ENCODE results near the gene MAGI1.

Gene MAGI1

GRCh38 chr3:65829228-65829627 is 209.5 kb downstream of the MAGI1 start:
- Histone ChIP-seq H3K4me1 (ENCODE audit: control insufficient read depth, insufficient read depth, low read depth, low read length) (no peaks in the 10 kb centered on the region), H2BK15ac (ENCODE audit: low read depth, poor library complexity, severe bottlenecking) (no peak overlapping the region), H3K9me3 (ENCODE audit: control insufficient read depth, low read length) (no peaks in the 10 kb centered on the region), H4K91ac (ENCODE audit: low read length) (no peak overlapping the region), H3K18ac (ENCODE audit: low read depth in 1 of 2, low read length in 2 of 2) (no peak overlapping the region), H3K79me1 (replicated peaks; ENCODE audit: low read length, poor library complexity, severe bottlenecking) (peaks cover 3% of the 10 kb centered on the region), H3K23ac (ENCODE audit: low read length in 2 of 2) (no peak overlapping the region), H4K8ac (ENCODE audit: low read length) (no peak overlapping the region), H2BK120ac (ENCODE audit: low read depth, low read length) (no peak overlapping the region), H2AK5ac (ENCODE audit: low read length, severe bottlenecking) (no peak overlapping the region), H3K27me3 (ENCODE audit: control insufficient read depth in 1 of 2, insufficient read depth in 1 of 2, low read length in 2 of 2) (no peaks in the 10 kb centered on the region), H3K14ac (ENCODE audit: low read length in 2 of 2) (no peak overlapping the region), H3K27ac (ENCODE audit: low read length, poor library complexity, severe bottlenecking) (no peak overlapping the region), H3K4me3 (ENCODE audit: insufficient read depth in 1 of 2, low read depth in 1 of 2, low read length in 2 of 2) (peak overlapping the region in 1 of 2 experiments; percentile 36), H3K9ac (ENCODE audit: low read length) (peak overlapping the region; percentile 76), H3K4me2 (ENCODE audit: low read length, poor library complexity, severe bottlenecking) (no peak overlapping the region), H2BK5ac (ENCODE audit: low read depth, low read length, poor library complexity, severe bottlenecking) (no peak overlapping the region), H2AFZ (ENCODE audit: low read depth, low read length) (no peak overlapping the region), H3K4ac (ENCODE audit: low read depth in 1 of 2, low read length in 2 of 2) (no peak overlapping the region), H3K36me3 (ENCODE audit: control insufficient read depth in 1 of 2, insufficient read depth in 2 of 2, low read depth in 1 of 2, low read length in 2 of 2) (no peaks in the 10 kb centered on the region), H2BK12ac (ENCODE audit: low read length in 2 of 2) (no peak overlapping the region)
- WGBS = 87% methylated on average over 3 of the region's 3 CpGs
- DNase-seq = no peak

GRCh38 chr3:65828706-65829105 is 210.0 kb downstream of the MAGI1 start:
- H3K18ac ChIP-seq (ENCODE audit: low read depth in 1 of 2, low read length in 2 of 2) = no peak overlapping the region
- H2AFZ ChIP-seq (ENCODE audit: low read depth, low read length) = no peak overlapping the region
- no peak overlapping the region for H3K27ac ChIP-seq (ENCODE audit: low read length, poor library complexity, severe bottlenecking)
- H4K91ac ChIP-seq (ENCODE audit: low read length) = no peak overlapping the region
- no peak overlapping the region for H2BK15ac ChIP-seq (ENCODE audit: low read depth, poor library complexity, severe bottlenecking)
- no peaks in the 10 kb centered on the region for H3K4me1 ChIP-seq (ENCODE audit: control insufficient read depth, insufficient read depth, low read depth, low read length)
- no peak overlapping the region for H4K8ac ChIP-seq (ENCODE audit: low read length)
- H3K4me3 ChIP-seq (ENCODE audit: insufficient read depth in 1 of 2, low read depth in 1 of 2, low read length in 2 of 2) = peak overlapping the region in 1 of 2 experiments; percentile 36
- no peak overlapping the region for H2AK5ac ChIP-seq (ENCODE audit: low read length, severe bottlenecking)
- H3K14ac ChIP-seq (ENCODE audit: low read length in 2 of 2) = no peak overlapping the region
- peaks cover 3% of the 10 kb centered on the region for H3K79me1 ChIP-seq (replicated peaks; ENCODE audit: low read length, poor library complexity, severe bottlenecking)
- no peak overlapping the region for H3K4ac ChIP-seq (ENCODE audit: low read depth in 1 of 2, low read length in 2 of 2)
- H2BK120ac ChIP-seq (ENCODE audit: low read depth, low read length) = no peak overlapping the region
- peak overlapping the region; percentile 76 for H3K9ac ChIP-seq (ENCODE audit: low read length)
- no peak overlapping the region for H3K4me2 ChIP-seq (ENCODE audit: low read length, poor library complexity, severe bottlenecking)
- peak overlapping the region in 1 of 2 experiments; percentile 28 for H3K23ac ChIP-seq (ENCODE audit: low read length in 2 of 2)
- WGBS = 79% methylated on average over 5 of the region's 6 CpGs
- no peaks in the 10 kb centered on the region for H3K9me3 ChIP-seq (ENCODE audit: control insufficient read depth, low read length)
- no peaks in the 10 kb centered on the region for H3K36me3 ChIP-seq (ENCODE audit: control insufficient read depth in 1 of 2, insufficient read depth in 2 of 2, low read depth in 1 of 2, low read length in 2 of 2)
- DNase-seq = no peak
- no peaks in the 10 kb centered on the region for H3K27me3 ChIP-seq (ENCODE audit: control insufficient read depth in 1 of 2, insufficient read depth in 1 of 2, low read length in 2 of 2)
- H2BK12ac ChIP-seq (ENCODE audit: low read length in 2 of 2) = no peak overlapping the region
- H2BK5ac ChIP-seq (ENCODE audit: low read depth, low read length, poor library complexity, severe bottlenecking) = no peak overlapping the region

- Histone ChIP-seq H3K36me3 (ENCODE audit: control insufficient read depth in 1 of 2, insufficient read depth in 2 of 2, low read depth in 1 of 2, low read length in 2 of 2) (no peaks in the 10 kb centered on the region), H3K4me2 (ENCODE audit: low read length, poor library complexity, severe bottlenecking) (no peak overlapping the region), H2BK5ac (ENCODE audit: low read depth, low read length, poor library complexity, severe bottlenecking) (no peak overlapping the region), H3K18ac (ENCODE audit: low read depth in 1 of 2, low read length in 2 of 2) (no peak overlapping the region), H3K9ac (ENCODE audit: low read length) (no peak overlapping the region), H3K27me3 (ENCODE audit: control insufficient read depth in 1 of 2, insufficient read depth in 1 of 2, low read length in 2 of 2) (no peaks in the 10 kb centered on the region), H3K79me1 (replicated peaks; ENCODE audit: low read length, poor library complexity, severe bottlenecking) (peaks cover 5% of the 10 kb centered on the region), H3K27ac (ENCODE audit: low read length, poor library complexity, severe bottlenecking) (no peak overlapping the region), H2BK12ac (ENCODE audit: low read length in 2 of 2) (no peak overlapping the region), H4K8ac (ENCODE audit: low read length) (no peak overlapping the region), H4K91ac (ENCODE audit: low read length) (no peak overlapping the region), H3K4ac (ENCODE audit: low read depth in 1 of 2, low read length in 2 of 2) (no peak overlapping the region), H3K9me3 (ENCODE audit: control insufficient read depth, low read length) (no peaks in the 10 kb centered on the region), H3K23ac (ENCODE audit: low read length in 2 of 2) (no peak overlapping the region), H2AFZ (ENCODE audit: low read depth, low read length) (no peak overlapping the region), H2AK5ac (ENCODE audit: low read length, severe bottlenecking) (no peak overlapping the region), H2BK120ac (ENCODE audit: low read depth, low read length) (no peak overlapping the region), H2BK15ac (ENCODE audit: low read depth, poor library complexity, severe bottlenecking) (no peak overlapping the region), H3K14ac (ENCODE audit: low read length in 2 of 2) (no peak overlapping the region), H3K4me3 (ENCODE audit: insufficient read depth in 1 of 2, low read depth in 1 of 2, low read length in 2 of 2) (no peak overlapping the region), H3K4me1 (ENCODE audit: control insufficient read depth, insufficient read depth, low read depth, low read length) (no peaks in the 10 kb centered on the region)
- WGBS = 100% methylated on average over 1 of the region's 2 CpGs
- no peak for DNase-seq
These were observed 211.6 kb downstream of the MAGI1 start for GRCh38 chr3:65827076-65827475.

- Histone ChIP-seq H3K27me3 (ENCODE audit: control insufficient read depth in 1 of 2, insufficient read depth in 1 of 2, low read length in 2 of 2) (no peaks in the 10 kb centered on the region), H3K18ac (ENCODE audit: low read depth in 1 of 2, low read length in 2 of 2) (no peak overlapping the region), H2BK120ac (ENCODE audit: low read depth, low read length) (no peak overlapping the region), H2AFZ (ENCODE audit: low read depth, low read length) (no peak overlapping the region), H3K4me1 (ENCODE audit: control insufficient read depth, insufficient read depth, low read depth, low read length) (no peaks in the 10 kb centered on the region), H3K23ac (ENCODE audit: low read length in 2 of 2) (no peak overlapping the region), H3K36me3 (ENCODE audit: control insufficient read depth in 1 of 2, insufficient read depth in 2 of 2, low read depth in 1 of 2, low read length in 2 of 2) (no peaks in the 10 kb centered on the region), H3K4me3 (ENCODE audit: insufficient read depth in 1 of 2, low read depth in 1 of 2, low read length in 2 of 2) (no peak overlapping the region), H3K79me1 (replicated peaks; ENCODE audit: low read length, poor library complexity, severe bottlenecking) (peaks cover 14% of the 10 kb centered on the region), H3K14ac (ENCODE audit: low read length in 2 of 2) (no peak overlapping the region), H4K91ac (ENCODE audit: low read length) (no peak overlapping the region), H3K9ac (ENCODE audit: low read length) (no peak overlapping the region), H2BK5ac (ENCODE audit: low read depth, low read length, poor library complexity, severe bottlenecking) (no peak overlapping the region), H4K8ac (ENCODE audit: low read length) (no peak overlapping the region), H2BK12ac (ENCODE audit: low read length in 2 of 2) (no peak overlapping the region), H2AK5ac (ENCODE audit: low read length, severe bottlenecking) (no peak overlapping the region), H3K4me2 (ENCODE audit: low read length, poor library complexity, severe bottlenecking) (no peak overlapping the region), H3K27ac (ENCODE audit: low read length, poor library complexity, severe bottlenecking) (no peak overlapping the region), H3K9me3 (ENCODE audit: control insufficient read depth, low read length) (no peaks in the 10 kb centered on the region), H3K4ac (ENCODE audit: low read depth in 1 of 2, low read length in 2 of 2) (no peak overlapping the region), H2BK15ac (ENCODE audit: low read depth, poor library complexity, severe bottlenecking) (no peak overlapping the region)
- no peak for DNase-seq
- WGBS = 100% methylated on average over 3 of the region's 5 CpGs
These were observed 214.6 kb downstream of the MAGI1 start for GRCh38 chr3:65824166-65824565.
